ENCODE data around the gene SHB.

Gene SHB

DNA sequence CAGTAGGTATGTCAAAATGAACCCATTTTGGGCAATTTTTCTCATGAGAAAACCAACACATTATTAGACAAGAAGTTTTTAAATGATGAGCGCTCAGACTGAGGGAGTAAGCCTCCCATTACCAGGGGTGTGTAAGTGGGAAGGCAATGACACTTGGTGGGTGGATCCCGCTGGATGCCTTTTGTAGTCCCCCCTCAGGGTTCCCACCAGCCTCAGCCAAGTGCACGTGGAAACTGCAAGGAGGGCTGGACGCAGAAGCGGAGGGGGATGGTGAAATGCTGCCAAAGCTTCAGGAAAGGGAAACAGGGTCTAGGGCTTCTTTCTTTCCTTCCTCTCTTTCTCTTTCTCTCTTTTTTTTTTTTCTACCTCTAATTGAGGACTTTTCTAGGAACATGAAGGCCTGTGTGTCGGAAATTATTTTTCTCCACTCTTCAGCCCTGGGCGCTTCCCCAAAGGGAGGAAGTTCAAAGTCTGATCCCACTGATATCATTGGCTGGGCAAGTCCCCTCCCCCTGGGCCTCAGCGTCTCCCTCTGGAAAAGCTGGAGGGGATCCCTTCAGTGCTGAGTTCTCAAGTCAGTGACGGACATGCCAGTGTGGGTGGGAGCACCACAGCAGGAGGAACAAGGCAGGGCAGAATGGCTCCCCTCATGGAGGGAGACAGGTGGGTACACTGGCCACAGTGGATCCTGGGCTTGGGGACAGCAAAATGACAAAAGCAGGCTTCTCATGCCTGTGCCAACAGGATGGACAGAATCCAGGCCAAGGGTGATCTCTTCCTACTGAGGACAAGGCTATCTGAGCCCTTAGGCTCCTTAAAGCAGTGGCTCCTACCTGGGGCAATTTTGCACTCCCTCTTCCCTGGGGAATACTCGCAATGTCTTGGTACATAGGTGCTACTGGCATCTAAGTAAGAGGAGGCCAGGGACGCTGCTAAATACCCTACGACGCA lies 141.2 kb downstream of the SHB start:
- TF ChIP-seq EZH2phosphoT487 (IDR thresholded peaks at IDR 0.05; ENCODE audit: low read length) (no peak), EZH2 (optimal IDR thresholded peaks at IDR 0.05; ENCODE audit: low read depth, low read length) (no peak)
- TF ChIP-seq, protein P1, sequence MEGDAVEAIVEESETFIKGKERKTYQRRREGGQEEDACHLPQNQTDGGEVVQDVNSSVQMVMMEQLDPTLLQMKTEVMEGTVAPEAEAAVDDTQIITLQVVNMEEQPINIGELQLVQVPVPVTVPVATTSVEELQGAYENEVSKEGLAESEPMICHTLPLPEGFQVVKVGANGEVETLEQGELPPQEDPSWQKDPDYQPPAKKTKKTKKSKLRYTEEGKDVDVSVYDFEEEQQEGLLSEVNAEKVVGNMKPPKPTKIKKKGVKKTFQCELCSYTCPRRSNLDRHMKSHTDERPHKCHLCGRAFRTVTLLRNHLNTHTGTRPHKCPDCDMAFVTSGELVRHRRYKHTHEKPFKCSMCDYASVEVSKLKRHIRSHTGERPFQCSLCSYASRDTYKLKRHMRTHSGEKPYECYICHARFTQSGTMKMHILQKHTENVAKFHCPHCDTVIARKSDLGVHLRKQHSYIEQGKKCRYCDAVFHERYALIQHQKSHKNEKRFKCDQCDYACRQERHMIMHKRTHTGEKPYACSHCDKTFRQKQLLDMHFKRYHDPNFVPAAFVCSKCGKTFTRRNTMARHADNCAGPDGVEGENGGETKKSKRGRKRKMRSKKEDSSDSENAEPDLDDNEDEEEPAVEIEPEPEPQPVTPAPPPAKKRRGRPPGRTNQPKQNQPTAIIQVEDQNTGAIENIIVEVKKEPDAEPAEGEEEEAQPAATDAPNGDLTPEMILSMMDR (IDR thresholded peaks at IDR 0.05; ENCODE audit: low read length), result no peak
- Histone ChIP-seq H3K27ac (ENCODE audit: low read length) (no peak overlapping the region), H3K79me2 (ENCODE audit: low read length) (no peaks in the 10 kb centered on the region), H3K9me2 (replicated peaks; ENCODE audit: insufficient read depth, low read length) (no peaks in the 10 kb centered on the region), H3K4me2 (ENCODE audit: low read depth, low read length) (no peak overlapping the region), H3F3A (ENCODE audit: insufficient read depth, low read length) (no peaks in the 10 kb centered on the region), H3K4me1 (ENCODE audit: low read length) (no peaks in the 10 kb centered on the region), H3K36me3 (replicated peaks; ENCODE audit: insufficient read depth, low read length) (no peaks in the 10 kb centered on the region), H3K9me3 (replicated peaks; ENCODE audit: insufficient read depth, low read length) (no peaks in the 10 kb centered on the region), H3K9ac (ENCODE audit: low read length) (no peak overlapping the region), H2AFZ (ENCODE audit: low read length) (no peak overlapping the region), H3K27me3 (replicated peaks; ENCODE audit: insufficient read depth, low read length) (no peaks in the 10 kb centered on the region), H4K20me1 (ENCODE audit: insufficient read depth, low read length) (no peaks in the 10 kb centered on the region), H3K4me3 (ENCODE audit: low read length) (no peak overlapping the region)
- DNase-seq, result no peak

DNA sequence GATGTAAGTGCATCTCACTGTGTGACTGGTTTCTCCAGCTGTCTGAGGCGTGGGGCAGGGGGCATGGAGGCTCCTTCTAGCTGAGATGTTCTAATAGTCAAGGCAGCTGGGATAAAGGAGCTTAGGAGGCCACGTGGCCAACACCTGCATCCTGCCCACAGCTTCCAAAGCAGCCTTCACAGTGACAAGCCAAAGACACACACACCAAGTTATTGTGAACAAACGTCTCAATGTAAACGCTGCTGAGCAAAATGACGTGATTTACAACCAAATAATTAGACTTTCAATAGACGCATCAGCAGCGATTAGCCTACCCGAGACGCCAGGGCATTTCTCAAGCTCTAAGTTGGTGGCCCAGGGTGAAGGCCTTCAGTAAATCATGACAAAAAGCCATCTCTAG lies 141.9 kb downstream of the SHB start:
- no peaks in the 10 kb centered on the region for H3K36me3 ChIP-seq (replicated peaks; ENCODE audit: insufficient read depth, low read length)
- TF ChIP-seq, protein P1 (IDR thresholded peaks at IDR 0.05; ENCODE audit: low read length), result no peak
- TF ChIP-seq EZH2phosphoT487 (IDR thresholded peaks at IDR 0.05; ENCODE audit: low read length) (no peak), EZH2 (optimal IDR thresholded peaks at IDR 0.05; ENCODE audit: low read depth, low read length) (no peak)
- H3K27ac ChIP-seq (ENCODE audit: low read length), result no peak overlapping the region
- no peaks in the 10 kb centered on the region for H3K9me3 ChIP-seq (replicated peaks; ENCODE audit: insufficient read depth, low read length)
- no peaks in the 10 kb centered on the region for H3F3A ChIP-seq (ENCODE audit: insufficient read depth, low read length)
- H3K79me2 ChIP-seq (ENCODE audit: low read length), result no peaks in the 10 kb centered on the region
- no peak overlapping the region for H2AFZ ChIP-seq (ENCODE audit: low read length)
- H3K4me3 ChIP-seq (ENCODE audit: low read length), result no peak overlapping the region
- H3K9ac ChIP-seq (ENCODE audit: low read length), result no peak overlapping the region
- H3K4me2 ChIP-seq (ENCODE audit: low read depth, low read length), result no peak overlapping the region
- no peaks in the 10 kb centered on the region for H4K20me1 ChIP-seq (ENCODE audit: insufficient read depth, low read length)
- H3K27me3 ChIP-seq (replicated peaks; ENCODE audit: insufficient read depth, low read length), result no peaks in the 10 kb centered on the region
- peaks cover 5% of the 10 kb centered on the region for H3K4me1 ChIP-seq (ENCODE audit: low read length)
- H3K9me2 ChIP-seq (replicated peaks; ENCODE audit: insufficient read depth, low read length), result no peaks in the 10 kb centered on the region
- DNase-seq, result no peak

DNA sequence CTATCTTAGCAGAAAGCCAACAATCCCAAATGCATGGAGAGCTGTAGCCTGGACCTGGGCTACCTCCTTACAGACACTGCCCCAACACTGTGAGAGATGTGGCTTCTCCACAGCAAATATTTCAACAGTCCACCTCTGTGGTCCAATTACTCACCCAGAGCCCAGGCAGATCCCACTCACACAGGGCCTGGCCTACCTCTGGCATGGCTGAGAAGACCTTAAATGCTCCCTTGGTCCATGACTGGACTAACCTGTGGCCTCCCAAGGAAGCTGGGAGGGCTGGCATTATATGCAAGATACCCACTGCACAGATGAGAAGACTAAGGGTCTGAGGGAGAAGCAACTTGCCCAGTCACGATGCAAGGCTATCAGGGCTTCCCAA lies 142.3 kb downstream of the SHB start:
- Histone ChIP-seq H2AFZ (ENCODE audit: low read length) (no peak overlapping the region), H3K9ac (ENCODE audit: low read length) (no peak overlapping the region), H3K9me3 (replicated peaks; ENCODE audit: insufficient read depth, low read length) (no peaks in the 10 kb centered on the region), H3F3A (ENCODE audit: insufficient read depth, low read length) (no peaks in the 10 kb centered on the region), H3K9me2 (replicated peaks; ENCODE audit: insufficient read depth, low read length) (no peaks in the 10 kb centered on the region), H3K4me3 (ENCODE audit: low read length) (no peak overlapping the region), H3K27me3 (replicated peaks; ENCODE audit: insufficient read depth, low read length) (no peaks in the 10 kb centered on the region), H3K4me2 (ENCODE audit: low read depth, low read length) (no peak overlapping the region), H4K20me1 (ENCODE audit: insufficient read depth, low read length) (no peaks in the 10 kb centered on the region), H3K79me2 (ENCODE audit: low read length) (no peaks in the 10 kb centered on the region), H3K4me1 (ENCODE audit: low read length) (peaks cover 7% of the 10 kb centered on the region), H3K27ac (ENCODE audit: low read length) (no peak overlapping the region), H3K36me3 (replicated peaks; ENCODE audit: insufficient read depth, low read length) (no peaks in the 10 kb centered on the region)
- no peak for TF ChIP-seq EZH2 (optimal IDR thresholded peaks at IDR 0.05; ENCODE audit: low read depth, low read length)
- TF ChIP-seq EZH2phosphoT487 (IDR thresholded peaks at IDR 0.05; ENCODE audit: low read length), result no peak
- TF ChIP-seq, protein P1 (IDR thresholded peaks at IDR 0.05; ENCODE audit: low read length), result no peak
- no peak for DNase-seq
